BE2C (cell line): ENCODE data around the gene LRRC23.
"Not testable (repeated sequence)": the region's sequence is repeated elsewhere in the genome, so short reads cannot be mapped to it uniquely, and the experiment has no call there.

Experiments used
- DNase-seq: peaks from one replicate; pipeline ENCODE4 v3.0.0-alpha.2; 2020
- H3K27me3 ChIP-seq: fragments of 250-450 bp; sonication (Bioruptor Pico); 2 replicates; pipeline ENCODE4 v1.5.1; 2020; ENCODE audit warnings: mild to moderate bottlenecking
- H3K36me3 ChIP-seq: fragments of 250-450 bp; sonication (Bioruptor Pico); 2 replicates; pipeline ENCODE4 v1.5.1; 2020; ENCODE audit warnings: mild to moderate bottlenecking
- H3K4me1 ChIP-seq: fragments of 250-450 bp; sonication (Bioruptor Pico); 2 replicates; pipeline ENCODE4 v1.5.1; 2020
- H3K4me3 ChIP-seq: 2 replicates; pipeline ENCODE4 v1.5.1; 2011; ENCODE audit warnings: low read depth, low read length
- H3K9me3 ChIP-seq: fragments of 250-450 bp; sonication (Bioruptor Pico); 2 replicates; pipeline ENCODE4 v1.5.1; 2020
- TF ChIP-seq, protein P1 (sequence below): IDR thresholded peaks from 2 replicates; pipeline ENCODE4 v1.5.1; 2012; ENCODE audit warnings: mild to moderate bottlenecking, low read depth, low read length

The LRRC23 gene

DNA sequence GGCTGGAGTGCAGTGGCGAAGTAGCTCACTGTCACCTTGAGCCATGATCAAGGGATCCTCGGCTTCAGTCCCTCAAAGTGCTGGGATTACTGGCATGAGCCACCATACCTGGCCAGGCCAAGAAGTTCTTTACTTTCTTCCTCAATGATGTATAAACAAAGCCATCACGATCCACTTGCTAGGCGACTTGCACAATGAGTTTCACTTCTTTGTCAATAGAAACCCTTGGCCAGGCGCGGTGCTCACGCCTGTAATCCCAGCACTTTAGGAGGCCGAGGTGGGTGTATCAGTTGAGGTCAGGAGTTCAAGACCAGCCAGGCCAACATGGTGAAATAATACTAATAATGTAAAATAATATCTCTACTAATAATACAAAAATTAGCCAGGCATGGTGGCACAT, 17.2 kb upstream of the LRRC23 start:
- H3K27me3 ChIP-seq, result no peaks in the 10 kb centered on the region
- DNase-seq, result no peak
- H3K36me3 ChIP-seq, result peaks cover 7% of the 10 kb centered on the region
- H3K4me1 ChIP-seq, result peaks cover 10% of the 10 kb centered on the region
- TF ChIP-seq, protein P1, sequence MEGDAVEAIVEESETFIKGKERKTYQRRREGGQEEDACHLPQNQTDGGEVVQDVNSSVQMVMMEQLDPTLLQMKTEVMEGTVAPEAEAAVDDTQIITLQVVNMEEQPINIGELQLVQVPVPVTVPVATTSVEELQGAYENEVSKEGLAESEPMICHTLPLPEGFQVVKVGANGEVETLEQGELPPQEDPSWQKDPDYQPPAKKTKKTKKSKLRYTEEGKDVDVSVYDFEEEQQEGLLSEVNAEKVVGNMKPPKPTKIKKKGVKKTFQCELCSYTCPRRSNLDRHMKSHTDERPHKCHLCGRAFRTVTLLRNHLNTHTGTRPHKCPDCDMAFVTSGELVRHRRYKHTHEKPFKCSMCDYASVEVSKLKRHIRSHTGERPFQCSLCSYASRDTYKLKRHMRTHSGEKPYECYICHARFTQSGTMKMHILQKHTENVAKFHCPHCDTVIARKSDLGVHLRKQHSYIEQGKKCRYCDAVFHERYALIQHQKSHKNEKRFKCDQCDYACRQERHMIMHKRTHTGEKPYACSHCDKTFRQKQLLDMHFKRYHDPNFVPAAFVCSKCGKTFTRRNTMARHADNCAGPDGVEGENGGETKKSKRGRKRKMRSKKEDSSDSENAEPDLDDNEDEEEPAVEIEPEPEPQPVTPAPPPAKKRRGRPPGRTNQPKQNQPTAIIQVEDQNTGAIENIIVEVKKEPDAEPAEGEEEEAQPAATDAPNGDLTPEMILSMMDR, result no peak
- no peaks in the 10 kb centered on the region for H3K9me3 ChIP-seq
- H3K4me3 ChIP-seq, result no peak overlapping the region

DNA sequence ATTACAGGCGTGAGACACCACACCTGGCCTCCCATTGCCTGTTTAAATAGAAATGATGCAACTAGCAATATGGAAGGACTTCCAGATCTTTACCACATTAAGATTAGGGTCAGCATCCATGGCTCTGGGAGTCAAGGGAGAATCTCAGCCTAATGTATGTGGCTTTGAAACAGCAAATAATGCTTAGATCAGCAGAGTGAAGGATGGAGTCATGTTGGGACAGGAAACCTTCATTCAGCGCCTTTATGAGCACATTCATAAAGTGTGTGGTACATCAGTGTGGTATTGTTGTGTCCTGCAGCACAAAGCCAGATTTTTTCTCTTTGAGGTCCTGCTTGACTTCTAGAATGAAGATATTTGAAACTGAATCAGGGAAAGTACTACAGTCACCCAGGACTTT, 16.3 kb upstream of the LRRC23 start:
- DNase-seq, result no peak
- Histone ChIP-seq H3K9me3 (no peaks in the 10 kb centered on the region), H3K27me3 (no peaks in the 10 kb centered on the region), H3K36me3 (peaks cover 7% of the 10 kb centered on the region), H3K4me3 (no peak overlapping the region), H3K4me1 (peaks cover 10% of the 10 kb centered on the region)
- TF ChIP-seq, protein P1, result no peak

DNA sequence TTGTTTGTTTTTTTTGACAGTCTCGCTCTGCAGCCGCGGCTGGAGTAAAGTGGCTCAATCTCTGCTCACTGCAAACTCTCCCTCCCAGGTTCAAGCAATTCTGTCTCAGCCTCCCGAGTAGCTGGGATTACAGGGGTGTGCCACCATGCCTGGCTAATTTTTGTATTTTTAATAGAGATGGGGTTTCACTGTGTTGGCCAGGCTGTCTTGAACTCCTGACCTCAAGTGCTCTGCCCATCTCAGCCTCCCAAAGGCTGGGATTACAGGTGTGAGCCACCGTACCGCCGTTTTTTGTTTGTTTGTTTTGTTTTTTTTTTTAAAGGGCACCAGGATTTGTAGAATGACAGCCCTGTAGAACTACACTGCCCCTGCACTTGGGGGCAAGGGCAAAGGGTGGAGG, 15.8 kb upstream of the LRRC23 start:
- not testable (repeated sequence) for DNase-seq, H3K4me1 ChIP-seq, H3K36me3 ChIP-seq, H3K9me3 ChIP-seq, H3K4me3 ChIP-seq, H3K27me3 ChIP-seq

DNA sequence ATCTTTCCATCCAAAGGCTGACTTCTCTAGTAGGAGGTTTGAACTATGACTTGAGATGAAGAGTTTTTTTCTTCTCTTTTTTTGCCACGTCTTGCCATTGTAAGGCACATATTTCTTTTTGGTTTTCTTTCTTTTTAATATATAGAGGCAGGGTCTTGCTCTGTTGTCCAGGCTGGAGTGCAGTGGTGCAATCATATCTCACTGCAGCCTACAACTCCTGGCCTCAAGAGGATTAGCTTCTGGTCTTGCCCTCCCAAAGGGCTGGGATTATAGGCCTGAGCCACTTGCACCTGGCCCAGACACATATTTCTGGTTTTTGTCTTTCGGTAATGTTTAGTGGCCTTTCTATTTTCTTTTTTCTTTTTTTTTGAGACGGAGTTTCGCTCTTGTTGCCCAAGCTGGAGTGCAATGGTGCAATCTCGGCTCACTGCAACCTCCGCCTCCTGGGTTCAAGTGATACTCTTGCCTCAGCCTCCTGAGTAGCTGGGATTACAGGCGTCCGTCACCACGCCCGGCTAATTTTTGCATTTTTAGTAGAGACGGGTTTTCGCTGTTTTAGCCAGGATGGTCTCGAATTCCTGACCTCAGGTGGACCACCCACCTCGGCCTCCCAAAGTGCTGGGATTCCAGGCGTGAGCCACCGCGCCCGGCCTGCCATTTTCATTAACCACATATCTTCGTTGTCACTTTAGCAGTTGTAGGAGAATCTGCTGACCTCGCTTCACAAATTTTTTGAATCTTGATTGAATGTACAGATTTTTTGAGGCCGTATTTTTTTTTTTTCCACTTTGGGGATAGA, 14.6 kb upstream of the LRRC23 start:
- H3K4me3 ChIP-seq, H3K36me3 ChIP-seq, H3K9me3 ChIP-seq, H3K27me3 ChIP-seq, DNase-seq, H3K4me1 ChIP-seq: not testable (repeated sequence)

DNA sequence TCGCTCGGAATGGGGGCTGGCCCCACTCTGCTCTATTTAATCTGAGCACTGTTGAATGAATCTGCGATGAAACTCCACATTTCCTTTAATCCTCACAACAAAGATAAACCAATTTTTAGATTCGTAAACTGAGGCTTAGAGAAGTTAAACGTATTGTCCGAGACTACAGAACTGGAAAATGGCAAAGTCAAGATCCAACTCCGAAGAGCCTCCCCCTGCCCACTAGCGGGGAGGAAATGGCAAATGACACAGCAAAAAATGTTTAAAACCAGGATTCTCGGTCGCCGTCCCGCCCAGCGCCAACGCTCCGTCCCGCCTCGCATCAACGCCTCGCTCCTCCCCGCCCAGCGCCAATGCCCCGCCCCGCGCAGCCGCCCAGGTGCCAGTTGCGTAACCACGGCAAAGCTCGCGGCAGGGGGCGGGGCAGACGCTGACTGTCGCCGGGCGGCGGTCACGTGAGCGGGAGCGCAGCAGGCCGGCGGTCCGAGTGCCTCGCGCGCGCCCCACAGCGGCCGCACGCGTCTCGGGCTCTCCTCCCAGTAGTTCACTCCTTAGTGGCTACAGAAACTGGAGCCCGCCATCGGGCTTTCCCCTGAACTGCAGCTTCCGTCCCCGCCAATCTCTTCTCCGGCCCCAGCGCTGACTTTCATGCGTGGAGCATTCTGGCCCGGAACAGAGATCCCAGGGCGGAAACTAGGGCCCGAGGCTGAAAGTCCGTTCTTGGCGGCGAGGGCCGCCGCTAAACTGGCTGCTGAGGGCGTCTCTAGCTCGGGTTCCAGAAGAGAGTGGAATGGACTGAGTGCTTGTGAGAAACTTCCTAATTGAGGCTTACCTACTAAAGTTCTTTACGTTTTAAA, 13.6 kb upstream of the LRRC23 start:
- TF ChIP-seq, protein P1, result peak; percentile 67
- H3K36me3 ChIP-seq, result no peaks in the 10 kb centered on the region
- peaks cover 6% of the 10 kb centered on the region for H3K4me1 ChIP-seq
- H3K4me3 ChIP-seq, result peak overlapping the region; percentile 68
- no peaks in the 10 kb centered on the region for H3K9me3 ChIP-seq
- H3K27me3 ChIP-seq, result no peaks in the 10 kb centered on the region
- peak; percentile 99 for DNase-seq

DNA sequence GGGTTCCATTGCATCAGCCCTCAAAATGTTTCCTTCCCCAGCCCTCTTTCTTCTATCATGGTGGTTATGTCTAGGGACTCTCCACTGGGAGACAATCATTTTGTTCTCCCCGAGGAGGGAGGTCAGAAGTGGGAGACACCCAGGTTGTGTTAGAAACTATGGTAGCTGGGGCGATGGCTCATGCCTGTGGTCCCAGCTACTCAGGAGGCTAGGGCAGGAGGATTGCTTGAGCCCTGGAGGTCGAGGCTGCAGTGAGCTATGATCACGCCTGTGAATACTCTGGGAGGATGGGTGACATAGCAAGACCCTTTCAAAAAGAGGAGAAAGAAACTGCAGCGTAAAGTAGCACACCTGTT, 13.0 kb upstream of the LRRC23 start:
- TF ChIP-seq, protein P1, result no peak
- Histone ChIP-seq H3K9me3 (no peaks in the 10 kb centered on the region), H3K27me3 (no peaks in the 10 kb centered on the region), H3K36me3 (no peaks in the 10 kb centered on the region), H3K4me3 (peak overlapping the region; percentile 68), H3K4me1 (peaks cover 3% of the 10 kb centered on the region)
- DNase-seq, result no peak

DNA sequence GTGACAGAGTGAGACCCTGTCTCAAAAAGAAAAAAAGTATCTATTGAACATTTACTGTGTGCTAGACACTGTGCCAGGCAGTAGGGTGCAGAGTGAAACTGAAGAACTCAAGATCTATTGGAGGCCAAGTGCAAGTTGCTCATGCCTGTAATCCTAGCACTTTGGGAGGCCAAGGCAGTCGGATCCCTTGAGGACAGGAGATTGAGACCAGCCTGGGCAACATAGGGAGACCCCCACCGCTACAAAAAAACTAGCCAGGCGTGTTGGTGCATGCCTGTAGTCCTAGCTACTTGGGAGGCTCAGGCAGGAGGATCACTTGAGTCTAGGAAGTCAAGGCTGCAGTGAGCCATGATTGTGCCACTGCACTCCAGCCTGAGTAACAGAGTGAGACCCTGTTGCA, 11.9 kb upstream of the LRRC23 start:
- not testable (repeated sequence) for H3K4me1 ChIP-seq, DNase-seq, H3K27me3 ChIP-seq, H3K36me3 ChIP-seq, H3K4me3 ChIP-seq, H3K9me3 ChIP-seq
